Measurements from ENCODE around the gene CLCN4. TPM values are rescaled to one million over a fixed set of nuclear protein-coding genes. Genes with fewer than 3 reads are reported as not detected.

CLCN4 gene
- total RNA-seq, 1 experiment from 2014 or later, result 6.9 TPM

DNA sequence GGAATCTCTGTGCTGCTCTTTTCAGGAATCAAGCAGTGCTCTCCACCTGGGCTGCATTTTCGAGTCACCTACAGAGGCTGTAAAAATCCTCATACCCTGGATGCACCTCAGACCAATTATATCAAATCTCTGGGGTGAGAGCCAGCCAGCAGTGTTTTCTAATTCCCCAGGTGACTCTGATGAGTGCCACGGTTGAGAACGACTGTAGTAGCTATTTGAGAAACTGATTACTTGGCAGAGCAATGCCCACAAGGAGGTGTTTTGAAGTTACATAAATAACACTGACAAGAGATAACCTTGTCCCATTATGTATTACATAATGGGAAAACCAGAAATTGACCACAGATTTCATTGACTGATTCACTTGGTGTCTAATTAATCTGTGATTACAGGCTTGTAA, 46.8 kb downstream of the CLCN4 start:
- Histone ChIP-seq H2BK120ac (ENCODE audit: low read depth, low read length, poor library complexity, severe bottlenecking) (no peak overlapping the region), H3K56ac (ENCODE audit: insufficient read length, low read depth, low read length) (no peak overlapping the region), H2BK12ac (ENCODE audit: insufficient read length, low read depth, low read length) (no peak overlapping the region), H3K9me3 (ENCODE audit: control insufficient read depth, low read depth, low read length) (no peaks in the 10 kb centered on the region), H2AK5ac (ENCODE audit: insufficient read length, low read length) (no peak overlapping the region), H3K27me3 (ENCODE audit: insufficient read depth, low read length) (no peaks in the 10 kb centered on the region), H4K8ac (replicated peaks; ENCODE audit: insufficient read length, low read depth, low read length) (no peak overlapping the region), H2BK20ac (ENCODE audit: low read depth, low read length, poor library complexity, severe bottlenecking) (no peak overlapping the region), H3K18ac (ENCODE audit: insufficient read length, low read depth, low read length) (no peak overlapping the region), H2AFZ (ENCODE audit: low read length) (no peak overlapping the region), H4K20me1 (ENCODE audit: control insufficient read depth, insufficient read depth, insufficient read length) (no peaks in the 10 kb centered on the region), H3K9ac (ENCODE audit: extremely low read depth, insufficient read length, low read length) (no peak overlapping the region), H3K23me2 (ENCODE audit: insufficient read length, low read depth, low read length, poor library complexity, severe bottlenecking) (no peaks in the 10 kb centered on the region), H4K91ac (ENCODE audit: insufficient read length, low read depth, low read length) (no peak overlapping the region), H3K27ac (ENCODE audit: insufficient read length, low read depth, low read length) (no peak overlapping the region), H3K14ac (ENCODE audit: insufficient read depth, low read length) (no peak overlapping the region), H3K23ac (ENCODE audit: insufficient read length, low read depth, low read length) (no peak overlapping the region), H3T11ph (ENCODE audit: low read length) (no peak overlapping the region), H2BK5ac (ENCODE audit: insufficient read length, low read length) (no peak overlapping the region), H3K79me1 (ENCODE audit: insufficient read depth, low read depth, low read length, poor library complexity, severe bottlenecking) (no peaks in the 10 kb centered on the region), H4K5ac (ENCODE audit: insufficient read length, low read depth, low read length) (no peak overlapping the region), H3K4me1 (ENCODE audit: insufficient read depth, low read length) (no peaks in the 10 kb centered on the region), H3K4ac (ENCODE audit: low read depth, low read length) (no peak overlapping the region), H3K79me2 (ENCODE audit: insufficient read depth, low read length) (no peaks in the 10 kb centered on the region), H2BK15ac (ENCODE audit: low read depth, low read length) (no peak overlapping the region), H3K4me2 (ENCODE audit: insufficient read depth, insufficient read length, low read length) (no peak overlapping the region)
- Mint-ChIP-seq H3K27ac (no peak overlapping the region), H3K36me3 (ENCODE audit: insufficient read depth in 1 of 3, low read depth in 3 of 3) (peaks cover 12 to 15% (median 12%) of the 10 kb centered on the region in 3 experiments; a peak in 6 of 7 replicates), H3K9me3 (peaks cover 48 to 53% of the 10 kb centered on the region in 2 experiments), H3K4me3 (no peak overlapping the region), H3K27me3 (ENCODE audit: low read depth) (peaks cover 2% of the 10 kb centered on the region; the same call in 1 of the 2 replicates), H3K4me1 (no peaks in the 10 kb centered on the region)
- WGBS (ENCODE audit: extremely low coverage, insufficient read length, low lambda C conversion rate), result no CpG with 5 or more reads among the region's 3 CpGs
- DNase-seq, result no peak
- TF ChIP-seq, protein P1, sequence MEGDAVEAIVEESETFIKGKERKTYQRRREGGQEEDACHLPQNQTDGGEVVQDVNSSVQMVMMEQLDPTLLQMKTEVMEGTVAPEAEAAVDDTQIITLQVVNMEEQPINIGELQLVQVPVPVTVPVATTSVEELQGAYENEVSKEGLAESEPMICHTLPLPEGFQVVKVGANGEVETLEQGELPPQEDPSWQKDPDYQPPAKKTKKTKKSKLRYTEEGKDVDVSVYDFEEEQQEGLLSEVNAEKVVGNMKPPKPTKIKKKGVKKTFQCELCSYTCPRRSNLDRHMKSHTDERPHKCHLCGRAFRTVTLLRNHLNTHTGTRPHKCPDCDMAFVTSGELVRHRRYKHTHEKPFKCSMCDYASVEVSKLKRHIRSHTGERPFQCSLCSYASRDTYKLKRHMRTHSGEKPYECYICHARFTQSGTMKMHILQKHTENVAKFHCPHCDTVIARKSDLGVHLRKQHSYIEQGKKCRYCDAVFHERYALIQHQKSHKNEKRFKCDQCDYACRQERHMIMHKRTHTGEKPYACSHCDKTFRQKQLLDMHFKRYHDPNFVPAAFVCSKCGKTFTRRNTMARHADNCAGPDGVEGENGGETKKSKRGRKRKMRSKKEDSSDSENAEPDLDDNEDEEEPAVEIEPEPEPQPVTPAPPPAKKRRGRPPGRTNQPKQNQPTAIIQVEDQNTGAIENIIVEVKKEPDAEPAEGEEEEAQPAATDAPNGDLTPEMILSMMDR (conservative IDR thresholded peaks at IDR 0.05), result no peak
